Fibroblast of skin of left biceps (primary cell): ENCODE data around the gene TNFRSF19.

Experiments
- DNase-seq, 2 experiments: peaks; one replicate each; pipeline ENCODE4 v3.0.0-alpha.2; 2013; ENCODE audit warnings: low read depth in 2 of 2

TNFRSF19 gene

GRCh38 chr13:23628765-23629565 lies 58.8 kb downstream of the TNFRSF19 start:
- DNase-seq: no peak

- DNase-seq: no peak
These were observed 59.5 kb downstream of the TNFRSF19 start for GRCh38 chr13:23629566-23630272.

GRCh38 chr13:23630349-23631093 lies 60.3 kb downstream of the TNFRSF19 start:
- no peak for DNase-seq

- DNase-seq: no peak
These were observed 61.3 kb downstream of the TNFRSF19 start for GRCh38 chr13:23631311-23632047.

GRCh38 chr13:23632048-23632582 lies 61.9 kb downstream of the TNFRSF19 start:
- no peak for DNase-seq

GRCh38 chr13:23632741-23633140 lies 62.5 kb downstream of the TNFRSF19 start:
- DNase-seq: no peak

- no peak for DNase-seq
These were observed 64.7 kb downstream of the TNFRSF19 start for GRCh38 chr13:23634897-23635296.

- DNase-seq: no peak
These were observed 66.1 kb downstream of the TNFRSF19 start for GRCh38 chr13:23636360-23636759.

- DNase-seq: no peak
These were observed 67.6 kb downstream of the TNFRSF19 start for GRCh38 chr13:23637829-23638228.

- DNase-seq: no peak
These were observed 69.5 kb downstream of the TNFRSF19 start for GRCh38 chr13:23639674-23640073.

- no peak for DNase-seq
These were observed 71.9 kb downstream of the TNFRSF19 start for GRCh38 chr13:23642110-23642509.

GRCh38 chr13:23643338-23644125 lies 73.3 kb downstream of the TNFRSF19 start:
- no peak for DNase-seq

GRCh38 chr13:23644126-23644419 lies 73.9 kb downstream of the TNFRSF19 start:
- no peak for DNase-seq

GRCh38 chr13:23644527-23645138 lies 74.4 kb downstream of the TNFRSF19 start:
- no peak for DNase-seq

GRCh38 chr13:23645851-23646250 lies 75.6 kb downstream of the TNFRSF19 start:
- DNase-seq: no peak

- DNase-seq: no peak
These were observed 81.2 kb downstream of the TNFRSF19 start for GRCh38 chr13:23651439-23651838.

- DNase-seq: no peak
These were observed 81.7 kb downstream of the TNFRSF19 start for GRCh38 chr13:23651887-23652286.

GRCh38 chr13:23652909-23653726 lies 82.9 kb downstream of the TNFRSF19 start:
- DNase-seq: no peak
